Tibial nerve (tissue), 3 donors: ENCODE results near the gene PLEKHS1.

ENCODE experiments used
- CTCF ChIP-seq, 5 experiments: fragments of 200-600 bp in 3 of 5; fragments of 450-650 bp in 2 of 5; sonication (generic) in 3 of 5; IDR thresholded peaks; one replicate each; pipeline ENCODE4 v1.5.1; 2016 to 2019; ENCODE audit warnings: antibody characterized with exemption in 5 of 5, mild to moderate bottlenecking in 3 of 5, moderate library complexity in 2 of 5
- POLR2A ChIP-seq, 2 donors: fragments of 450-650 bp; IDR thresholded peaks; one replicate each; pipeline ENCODE4 v1.6.1; 2017; ENCODE audit warnings: antibody characterized with exemption in 2 of 2, mild to moderate bottlenecking in 2 of 2, moderate library complexity in 2 of 2

DNA sequence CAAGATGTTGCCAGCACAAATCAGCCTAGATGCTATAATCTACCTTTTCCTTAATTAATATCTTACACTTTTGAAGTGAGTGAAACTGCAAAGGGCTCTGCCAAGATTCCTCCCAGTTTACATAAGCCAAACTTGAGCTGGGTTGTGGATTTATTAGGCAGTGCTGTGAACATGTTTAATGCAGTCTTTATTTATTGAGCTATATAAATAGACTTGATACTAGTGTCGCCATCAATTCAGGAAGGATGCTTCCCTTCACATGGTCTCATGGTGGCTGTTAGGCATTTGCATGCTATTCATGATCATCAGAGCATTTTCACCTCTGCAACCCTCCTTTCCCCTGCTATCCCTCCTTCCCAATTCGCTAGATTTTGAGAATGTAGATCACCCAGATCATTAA is 40.2 kb downstream of the PLEKHS1 start:
- TF ChIP-seq CTCF (IDR thresholded peaks at IDR 0.05) (no peak), POLR2A (IDR thresholded peaks at IDR 0.05) (no peak)
